ENCODE data around the gene HTR1E.

Gene HTR1E

DNA sequence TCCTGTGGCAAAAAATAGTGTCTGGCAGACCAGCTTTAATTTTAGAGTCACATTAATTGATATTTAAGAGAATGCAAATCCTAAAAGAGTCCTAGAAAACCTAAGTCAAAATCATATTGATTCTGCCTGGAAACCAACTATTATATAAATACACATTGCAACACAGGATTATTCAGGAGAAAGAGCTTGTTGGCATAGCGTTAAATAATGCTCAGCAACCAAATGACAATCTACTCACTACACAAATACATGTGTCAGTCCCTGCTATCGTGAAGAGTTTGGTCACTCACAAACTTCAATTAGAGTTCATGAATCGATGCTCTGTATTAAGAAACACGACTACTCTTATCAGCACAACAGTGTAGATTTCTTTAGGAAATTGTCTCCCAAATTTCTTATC lies 103.4 kb downstream of the HTR1E start:
- Histone ChIP-seq H2AK5ac (ENCODE audit: low read length) (no peak overlapping the region), H2AFZ (ENCODE audit: insufficient read depth, low read length, poor library complexity) (no peak overlapping the region), H3K9ac (ENCODE audit: low read length) (no peak overlapping the region), H3K79me1 (ENCODE audit: low read length) (no peaks in the 10 kb centered on the region), H2BK120ac (ENCODE audit: insufficient read depth, low read length, poor library complexity) (no peak overlapping the region), H3K23ac (ENCODE audit: low read length) (no peak overlapping the region), H3K4me1 (ENCODE audit: control insufficient read depth in 1 of 2, insufficient read depth in 2 of 2, low read length in 2 of 2) (no peaks in the 10 kb centered on the region), H2BK12ac (ENCODE audit: low read length) (no peak overlapping the region), H3K4me2 (ENCODE audit: low read length) (no peak overlapping the region), H3K27me3 (ENCODE audit: insufficient read depth, low read length) (no peaks in the 10 kb centered on the region), H3K27ac (ENCODE audit: low read depth, low read length) (no peak overlapping the region), H3K4ac (ENCODE audit: low read depth, low read length) (no peak overlapping the region), H4K8ac (ENCODE audit: low read depth, low read length) (no peak overlapping the region), H3K14ac (ENCODE audit: low read length) (no peak overlapping the region), H3K18ac (ENCODE audit: low read length) (no peak overlapping the region), H2BK5ac (ENCODE audit: low read depth, low read length, poor library complexity) (no peak overlapping the region), H4K12ac (ENCODE audit: low read depth, low read length) (no peak overlapping the region), H3K9me3 (ENCODE audit: insufficient read depth, low read depth, low read length) (peaks cover 3% of the 10 kb centered on the region), H4K91ac (ENCODE audit: low read depth, low read length) (no peak overlapping the region), H3K36me3 (ENCODE audit: control insufficient read depth in 1 of 2, insufficient read depth in 2 of 2, low read length in 2 of 2) (no peaks in the 10 kb centered on the region), H3K4me3 (ENCODE audit: low read depth, low read length) (no peak overlapping the region), H3K79me2 (ENCODE audit: control insufficient read depth, insufficient read depth, low read length, poor library complexity) (no peaks in the 10 kb centered on the region)
- WGBS (ENCODE audit: extremely low coverage, insufficient coverage, insufficient read length): no CpG with 5 or more reads among the region's 4 CpGs
- DNase-seq: no peak

DNA sequence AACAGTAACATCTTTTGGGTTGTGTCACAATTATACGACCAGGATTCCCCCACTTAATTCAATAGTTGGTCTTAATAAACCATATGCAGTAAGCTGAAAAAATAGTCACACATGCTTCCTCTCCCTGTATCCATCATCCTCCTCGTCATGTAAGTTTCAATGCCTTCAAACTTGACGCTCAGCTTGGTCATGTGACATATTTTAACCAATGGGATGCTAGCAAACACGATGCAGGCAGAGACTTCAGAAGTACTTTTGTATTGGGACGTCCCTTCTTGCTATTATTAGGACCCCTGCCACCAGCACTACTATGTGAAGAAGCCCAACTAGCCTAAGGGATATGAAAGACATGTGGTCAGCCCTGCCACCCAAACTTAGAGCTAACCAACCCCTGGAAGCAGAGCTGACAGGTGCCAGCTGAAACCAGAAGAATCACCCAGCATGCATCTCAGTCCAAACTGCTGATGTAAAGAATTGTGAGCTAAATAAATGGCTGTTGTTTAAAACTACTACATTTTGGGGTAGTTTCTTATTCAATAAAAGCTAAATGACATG lies 108.3 kb downstream of the HTR1E start:
- Histone ChIP-seq H3K9me3 (ENCODE audit: insufficient read depth, low read depth, low read length) (peaks cover 3% of the 10 kb centered on the region), H3K4me2 (ENCODE audit: low read length) (no peak overlapping the region), H3K79me1 (ENCODE audit: low read length) (no peaks in the 10 kb centered on the region), H3K9ac (ENCODE audit: low read length) (no peak overlapping the region), H3K4ac (ENCODE audit: low read depth, low read length) (no peak overlapping the region), H3K4me3 (ENCODE audit: low read depth, low read length) (no peak overlapping the region), H2BK12ac (ENCODE audit: low read length) (no peak overlapping the region), H3K18ac (ENCODE audit: low read length) (no peak overlapping the region), H3K27me3 (ENCODE audit: insufficient read depth, low read length) (no peaks in the 10 kb centered on the region), H3K27ac (ENCODE audit: low read depth, low read length) (no peak overlapping the region), H4K8ac (ENCODE audit: low read depth, low read length) (no peak overlapping the region), H3K79me2 (ENCODE audit: control insufficient read depth, insufficient read depth, low read length, poor library complexity) (no peaks in the 10 kb centered on the region), H3K14ac (ENCODE audit: low read length) (no peak overlapping the region), H2AFZ (ENCODE audit: insufficient read depth, low read length, poor library complexity) (no peak overlapping the region), H3K4me1 (ENCODE audit: control insufficient read depth in 1 of 2, insufficient read depth in 2 of 2, low read length in 2 of 2) (no peaks in the 10 kb centered on the region), H4K91ac (ENCODE audit: low read depth, low read length) (no peak overlapping the region), H3K36me3 (ENCODE audit: control insufficient read depth in 1 of 2, insufficient read depth in 2 of 2, low read length in 2 of 2) (no peaks in the 10 kb centered on the region), H2AK5ac (ENCODE audit: low read length) (no peak overlapping the region), H3K23ac (ENCODE audit: low read length) (no peak overlapping the region), H4K12ac (ENCODE audit: low read depth, low read length) (no peak overlapping the region), H2BK120ac (ENCODE audit: insufficient read depth, low read length, poor library complexity) (no peak overlapping the region), H2BK5ac (ENCODE audit: low read depth, low read length, poor library complexity) (no peak overlapping the region)
- no CpG with 5 or more reads among the region's 5 CpGs for WGBS (ENCODE audit: extremely low coverage, insufficient coverage, insufficient read length)
- no peak for DNase-seq

DNA sequence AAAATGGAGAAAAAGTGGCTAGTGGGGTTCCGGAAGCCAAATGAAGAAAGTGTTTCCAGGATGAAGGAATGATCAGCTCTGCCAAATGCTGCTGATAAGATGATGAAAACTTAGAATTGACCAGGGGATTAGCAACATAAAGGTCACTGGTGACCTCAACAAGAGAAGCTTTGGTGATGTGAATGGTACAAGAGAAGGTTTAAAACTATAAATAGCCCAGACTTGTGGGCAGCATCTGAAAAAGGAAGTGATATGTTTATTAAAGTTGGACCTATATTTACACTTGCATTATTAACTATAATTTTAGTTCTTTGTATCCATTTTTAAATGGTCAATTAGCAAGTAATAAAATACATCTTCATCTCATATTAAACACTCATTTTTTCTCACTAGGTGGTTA lies 112.5 kb downstream of the HTR1E start:
- no peak overlapping the region for H4K8ac ChIP-seq (ENCODE audit: low read depth, low read length)
- no peak overlapping the region for H2BK5ac ChIP-seq (ENCODE audit: low read depth, low read length, poor library complexity)
- no CpG with 5 or more reads among the region's 1 CpG for WGBS (ENCODE audit: extremely low coverage, insufficient coverage, insufficient read length)
- H3K27ac ChIP-seq (ENCODE audit: low read depth, low read length): no peak overlapping the region
- H3K14ac ChIP-seq (ENCODE audit: low read length): no peak overlapping the region
- no peak overlapping the region for H2AK5ac ChIP-seq (ENCODE audit: low read length)
- H2BK12ac ChIP-seq (ENCODE audit: low read length): no peak overlapping the region
- no peak overlapping the region for H4K12ac ChIP-seq (ENCODE audit: low read depth, low read length)
- H4K91ac ChIP-seq (ENCODE audit: low read depth, low read length): no peak overlapping the region
- H3K4me2 ChIP-seq (ENCODE audit: low read length): no peak overlapping the region
- no peaks in the 10 kb centered on the region for H3K79me2 ChIP-seq (ENCODE audit: control insufficient read depth, insufficient read depth, low read length, poor library complexity)
- H3K18ac ChIP-seq (ENCODE audit: low read length): no peak overlapping the region
- no peak overlapping the region for H3K4ac ChIP-seq (ENCODE audit: low read depth, low read length)
- no peaks in the 10 kb centered on the region for H3K79me1 ChIP-seq (ENCODE audit: low read length)
- H3K4me3 ChIP-seq (ENCODE audit: low read depth, low read length): no peak overlapping the region
- H3K27me3 ChIP-seq (ENCODE audit: insufficient read depth, low read length): no peaks in the 10 kb centered on the region
- no peak overlapping the region for H2AFZ ChIP-seq (ENCODE audit: insufficient read depth, low read length, poor library complexity)
- no peak overlapping the region for H3K23ac ChIP-seq (ENCODE audit: low read length)
- H3K9ac ChIP-seq (ENCODE audit: low read length): no peak overlapping the region
- no peaks in the 10 kb centered on the region for H3K9me3 ChIP-seq (ENCODE audit: insufficient read depth, low read depth, low read length)
- H3K4me1 ChIP-seq (ENCODE audit: control insufficient read depth in 1 of 2, insufficient read depth in 2 of 2, low read length in 2 of 2): no peaks in the 10 kb centered on the region
- no peak for DNase-seq
- H3K36me3 ChIP-seq (ENCODE audit: control insufficient read depth in 1 of 2, insufficient read depth in 2 of 2, low read length in 2 of 2): no peaks in the 10 kb centered on the region
- H2BK120ac ChIP-seq (ENCODE audit: insufficient read depth, low read length, poor library complexity): no peak overlapping the region

DNA sequence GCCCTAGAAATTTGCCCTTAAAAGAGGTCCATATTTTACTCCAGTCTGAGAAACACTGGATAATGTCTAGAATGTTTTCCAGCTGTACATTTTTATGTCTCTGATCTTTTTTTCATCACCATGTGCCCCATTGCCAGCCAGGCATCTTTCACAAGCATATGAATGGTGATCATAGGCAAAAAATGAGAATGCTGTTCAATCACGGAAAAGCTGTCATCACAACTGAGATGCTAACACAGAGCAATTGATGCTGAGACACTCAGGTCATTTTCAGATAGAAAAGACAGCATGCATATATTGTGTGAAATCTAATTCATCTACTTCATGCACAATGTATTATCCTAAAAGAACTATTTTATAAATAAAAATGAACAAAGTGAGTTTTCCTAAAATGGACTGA lies 116.0 kb downstream of the HTR1E start:
- H3K4me1 ChIP-seq (ENCODE audit: control insufficient read depth in 1 of 2, insufficient read depth in 2 of 2, low read length in 2 of 2): no peaks in the 10 kb centered on the region
- no peak overlapping the region for H3K18ac ChIP-seq (ENCODE audit: low read length)
- no peak overlapping the region for H4K12ac ChIP-seq (ENCODE audit: low read depth, low read length)
- H3K27me3 ChIP-seq (ENCODE audit: insufficient read depth, low read length): no peaks in the 10 kb centered on the region
- H3K79me2 ChIP-seq (ENCODE audit: control insufficient read depth, insufficient read depth, low read length, poor library complexity): no peaks in the 10 kb centered on the region
- no peak overlapping the region for H4K8ac ChIP-seq (ENCODE audit: low read depth, low read length)
- no peak overlapping the region for H3K14ac ChIP-seq (ENCODE audit: low read length)
- H3K9me3 ChIP-seq (ENCODE audit: insufficient read depth, low read depth, low read length): no peaks in the 10 kb centered on the region
- WGBS (ENCODE audit: extremely low coverage, insufficient coverage, insufficient read length): no CpG with 5 or more reads among the region's 1 CpG
- no peaks in the 10 kb centered on the region for H3K36me3 ChIP-seq (ENCODE audit: control insufficient read depth in 1 of 2, insufficient read depth in 2 of 2, low read length in 2 of 2)
- no peak overlapping the region for H2AFZ ChIP-seq (ENCODE audit: insufficient read depth, low read length, poor library complexity)
- H3K23ac ChIP-seq (ENCODE audit: low read length): no peak overlapping the region
- no peak overlapping the region for H3K4me2 ChIP-seq (ENCODE audit: low read length)
- H3K4ac ChIP-seq (ENCODE audit: low read depth, low read length): no peak overlapping the region
- no peak overlapping the region for H3K27ac ChIP-seq (ENCODE audit: low read depth, low read length)
- H2BK120ac ChIP-seq (ENCODE audit: insufficient read depth, low read length, poor library complexity): no peak overlapping the region
- H3K9ac ChIP-seq (ENCODE audit: low read length): no peak overlapping the region
- H4K91ac ChIP-seq (ENCODE audit: low read depth, low read length): no peak overlapping the region
- no peak overlapping the region for H2BK5ac ChIP-seq (ENCODE audit: low read depth, low read length, poor library complexity)
- no peak overlapping the region for H2AK5ac ChIP-seq (ENCODE audit: low read length)
- no peak overlapping the region for H2BK12ac ChIP-seq (ENCODE audit: low read length)
- no peaks in the 10 kb centered on the region for H3K79me1 ChIP-seq (ENCODE audit: low read length)
- no peak overlapping the region for H3K4me3 ChIP-seq (ENCODE audit: low read depth, low read length)
- no peak for DNase-seq
